ENCODE data around the gene GRK4. TPM values are rescaled to one million over a fixed set of nuclear protein-coding genes. Genes with fewer than 3 reads are reported as not detected.

GRK4 gene
- 15.2 TPM for total RNA-seq

GRCh38 chr4:2963175-2963965 lies at the start of gene GRK4, which contains the start of gene NOP14:
GRK4 (plus strand) TSS chr4:2963571; CDS start chr4:2964071, 500 bp downstream.
NOP14 (minus strand) TSS chr4:2963406; CDS start chr4:2963319, 87 bp downstream.

GRCh38 chr4:3074078-3074845 lies 110.9 kb downstream of the GRK4 start, which contains the start of the genes HTT and HTT-AS:
HTT (plus strand) TSS chr4:3074681; CDS start chr4:3074826, 145 bp downstream.
HTT-AS (minus strand) TSS chr4:3074538.

Other genes with a start within 250 kb of the GRK4 start
- 19.8 TPM for gene TNIP2, start 207.2 kb upstream of the GRK4 start, total RNA-seq
- 31.3 TPM for gene SH3BP2, start 170.5 kb upstream of the GRK4 start, total RNA-seq
- gene ADD1, start 119.7 kb upstream of the GRK4 start, total RNA-seq, result 304 TPM
- gene NOP14, start 165 bp upstream of the GRK4 start, total RNA-seq, result 14.1 TPM
- not detected for gene HTT-AS, start 111.0 kb downstream of the GRK4 start, total RNA-seq
- gene HTT, start 111.1 kb downstream of the GRK4 start, total RNA-seq, result 82.3 TPM